ENCODE measurements around the gene ZC3HAV1. TPM values are rescaled to one million over a fixed set of nuclear protein-coding genes. Genes with fewer than 3 reads are reported as not detected.
"Not testable (repeated sequence)": the region's sequence is repeated elsewhere in the genome, so short reads cannot be mapped to it uniquely, and the experiment has no call there.

ZC3HAV1 gene
- total RNA-seq, 1 donor from 2014 or later: 44.6 TPM

GRCh38 chr7:139094030-139094429 lies 15.5 kb downstream of the ZC3HAV1 start:
- Mint-ChIP-seq H3K36me3 (ENCODE audit: insufficient read depth) (peaks cover 13% of the 10 kb centered on the region), H3K9me3 (ENCODE audit: low read depth) (no peaks in the 10 kb centered on the region), H3K4me1 (ENCODE audit: low read depth) (peaks cover 44% of the 10 kb centered on the region), H3K27me3 (no peaks in the 10 kb centered on the region), H3K4me3 (ENCODE audit: low read depth) (no peak overlapping the region), H3K27ac (peak overlapping the region; percentile 75)
- no peak for TF ChIP-seq CTCF (IDR thresholded peaks at IDR 0.05; ENCODE audit: unreplicated experiment)
- no peak for DNase-seq (ENCODE audit: low spot score, unreplicated experiment)

GRCh38 chr7:139093512-139093911 lies 16.0 kb downstream of the ZC3HAV1 start:
- Mint-ChIP-seq H3K36me3 (ENCODE audit: insufficient read depth) (peaks cover 15% of the 10 kb centered on the region), H3K4me3 (ENCODE audit: low read depth) (peak overlapping the region; percentile 23), H3K4me1 (ENCODE audit: low read depth) (peaks cover 44% of the 10 kb centered on the region), H3K27ac (peak overlapping the region; percentile 75)
- H3K27me3 Mint-ChIP-seq; DNase-seq (ENCODE audit: low spot score, unreplicated experiment); H3K9me3 Mint-ChIP-seq (ENCODE audit: low read depth): not testable (repeated sequence)

- TF ChIP-seq CTCF (IDR thresholded peaks at IDR 0.05; ENCODE audit: unreplicated experiment): no peak
- peaks cover 44% of the 10 kb centered on the region for H3K4me1 Mint-ChIP-seq (ENCODE audit: low read depth)
These were observed 17.3 kb downstream of the ZC3HAV1 start for GRCh38 chr7:139092090-139092796.

GRCh38 chr7:139091677-139091996 lies 17.9 kb downstream of the ZC3HAV1 start:
- Mint-ChIP-seq H3K27me3 (no peaks in the 10 kb centered on the region), H3K4me3 (ENCODE audit: low read depth) (no peak overlapping the region), H3K9me3 (ENCODE audit: low read depth) (no peaks in the 10 kb centered on the region), H3K4me1 (ENCODE audit: low read depth) (peaks cover 44% of the 10 kb centered on the region), H3K36me3 (ENCODE audit: insufficient read depth) (peaks cover 27% of the 10 kb centered on the region), H3K27ac (peak overlapping the region; percentile 94)
- no peak for TF ChIP-seq CTCF (IDR thresholded peaks at IDR 0.05; ENCODE audit: unreplicated experiment)
- no peak for DNase-seq (ENCODE audit: low spot score, unreplicated experiment)

More at GRCh38 chr7:139092090-139092796, 17.3 kb downstream of the ZC3HAV1 start:
- H3K27ac Mint-ChIP-seq: peak overlapping the region; percentile 94
- H3K9me3 Mint-ChIP-seq (ENCODE audit: low read depth): no peaks in the 10 kb centered on the region
- H3K36me3 Mint-ChIP-seq (ENCODE audit: insufficient read depth): peaks cover 23% of the 10 kb centered on the region
- H3K27me3 Mint-ChIP-seq: no peaks in the 10 kb centered on the region
- no peak for DNase-seq (ENCODE audit: low spot score, unreplicated experiment)
- peak overlapping the region; percentile 33 for H3K4me3 Mint-ChIP-seq (ENCODE audit: low read depth)

GRCh38 chr7:139089118-139089517 lies 20.4 kb downstream of the ZC3HAV1 start:
- Mint-ChIP-seq H3K36me3 (ENCODE audit: insufficient read depth) (peaks cover 28% of the 10 kb centered on the region), H3K27ac (no peak overlapping the region)

More at GRCh38 chr7:139089118-139089517, 20.4 kb downstream of the ZC3HAV1 start:
- TF ChIP-seq CTCF (IDR thresholded peaks at IDR 0.05; ENCODE audit: unreplicated experiment): no peak
- no peak for DNase-seq (ENCODE audit: low spot score, unreplicated experiment)
- no peaks in the 10 kb centered on the region for H3K9me3 Mint-ChIP-seq (ENCODE audit: low read depth)
- no peak overlapping the region for H3K4me3 Mint-ChIP-seq (ENCODE audit: low read depth)
- H3K27me3 Mint-ChIP-seq: no peaks in the 10 kb centered on the region
- H3K4me1 Mint-ChIP-seq (ENCODE audit: low read depth): peaks cover 31% of the 10 kb centered on the region

Measured in progenitor cell of endocrine pancreas (in vitro differentiated cells).